ENCODE data around the gene SLC25A27. TPM values are rescaled to one million over a fixed set of nuclear protein-coding genes. Genes with fewer than 3 reads are reported as not detected.

Gene SLC25A27
- polyA plus RNA-seq, 4 donors: 1.3 to 45.4 (median 3.7) TPM; not detected in 1

GRCh38 chr6:46688117-46688965 lies 35.6 kb downstream of the SLC25A27 start:
- Histone ChIP-seq H3K4me3 (ENCODE audit: low read depth in 1 of 3, low read length in 3 of 3) (no peak overlapping the region), H3K4me1 (ENCODE audit: control insufficient read depth in 3 of 3, insufficient read depth in 2 of 3, low read depth in 1 of 3, low read length in 2 of 3) (peaks cover 0 to 7% (median 2%) of the 10 kb centered on the region in 3 donors), H3K36me3 (ENCODE audit: control insufficient read depth in 3 of 3, insufficient read depth in 2 of 3, low read depth in 1 of 3, low read length in 3 of 3) (no peaks in the 10 kb centered on the region), H3K27me3 (ENCODE audit: control insufficient read depth in 3 of 3, insufficient read depth in 3 of 3, low read length in 3 of 3) (no peaks in the 10 kb centered on the region), H3K9me3 (ENCODE audit: control insufficient read depth in 2 of 2, insufficient read depth in 1 of 2, low read depth in 1 of 2, low read length in 1 of 2) (no peaks in the 10 kb centered on the region), H3K27ac (ENCODE audit: low read depth in 1 of 3, low read length in 2 of 3) (no peak overlapping the region)
- DNase-seq (no peak), FAIRE-seq (no peak)
- WGBS, 3 donors: 95 to 97% (median 97%) methylated on average over 69 to 85 of the region's 85 CpGs

DNA sequence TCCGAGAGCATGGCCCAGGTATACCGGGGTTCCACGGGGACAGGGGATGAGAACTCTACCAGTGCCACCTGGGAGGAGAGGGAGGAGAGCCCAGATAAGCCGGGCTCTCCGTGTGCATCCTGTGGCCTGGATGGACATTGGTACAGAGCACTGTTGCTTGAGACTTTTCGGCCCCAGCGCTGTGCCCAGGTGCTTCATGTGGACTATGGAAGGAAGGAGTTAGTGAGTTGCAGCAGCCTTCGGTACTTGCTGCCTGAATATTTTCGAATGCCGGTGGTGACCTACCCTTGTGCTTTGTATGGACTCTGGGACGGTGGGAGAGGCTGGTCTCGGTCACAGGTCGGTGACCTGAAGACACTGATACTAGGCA lies 36.2 kb downstream of the SLC25A27 start:
- no peaks in the 10 kb centered on the region for H3K27me3 ChIP-seq (ENCODE audit: control insufficient read depth in 3 of 3, insufficient read depth in 3 of 3, low read length in 3 of 3)
- 93 to 96% (median 95%) methylated on average over 13 of the region's 13 CpGs for WGBS, 3 donors
- H3K4me3 ChIP-seq (ENCODE audit: low read depth in 1 of 3, low read length in 3 of 3): no peak overlapping the region
- H3K36me3 ChIP-seq (ENCODE audit: control insufficient read depth in 3 of 3, insufficient read depth in 2 of 3, low read depth in 1 of 3, low read length in 3 of 3): no peaks in the 10 kb centered on the region
- no peaks in the 10 kb centered on the region for H3K9me3 ChIP-seq (ENCODE audit: control insufficient read depth in 2 of 2, insufficient read depth in 1 of 2, low read depth in 1 of 2, low read length in 1 of 2)
- DNase-seq (no peak), FAIRE-seq (no peak)
- no peak overlapping the region for H3K27ac ChIP-seq (ENCODE audit: low read depth in 1 of 3, low read length in 2 of 3)
- H3K4me1 ChIP-seq (ENCODE audit: control insufficient read depth in 3 of 3, insufficient read depth in 2 of 3, low read depth in 1 of 3, low read length in 2 of 3): peaks cover 0 to 7% (median 2%) of the 10 kb centered on the region in 3 donors

DNA sequence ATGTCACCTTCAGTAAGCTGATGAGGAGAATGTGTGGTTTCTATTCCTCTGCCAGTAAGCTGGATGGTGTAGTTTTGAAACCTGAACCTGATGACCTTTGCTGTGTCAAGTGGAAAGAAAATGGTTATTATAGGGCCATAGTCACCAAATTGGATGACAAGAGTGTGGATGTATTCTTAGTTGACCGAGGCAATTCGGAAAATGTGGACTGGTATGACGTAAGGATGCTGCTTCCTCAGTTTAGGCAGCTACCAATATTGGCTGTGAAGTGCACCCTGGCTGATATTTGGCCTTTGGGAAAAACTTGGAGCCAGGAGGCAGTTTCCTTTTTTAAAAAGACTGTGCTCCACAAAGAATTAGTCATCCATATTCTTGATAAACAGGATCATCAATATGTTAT lies 36.9 kb downstream of the SLC25A27 start:
- FAIRE-seq: no peak
- 84 to 96% (median 91%) methylated on average over 3 of the region's 3 CpGs for WGBS, 3 donors

DNA sequence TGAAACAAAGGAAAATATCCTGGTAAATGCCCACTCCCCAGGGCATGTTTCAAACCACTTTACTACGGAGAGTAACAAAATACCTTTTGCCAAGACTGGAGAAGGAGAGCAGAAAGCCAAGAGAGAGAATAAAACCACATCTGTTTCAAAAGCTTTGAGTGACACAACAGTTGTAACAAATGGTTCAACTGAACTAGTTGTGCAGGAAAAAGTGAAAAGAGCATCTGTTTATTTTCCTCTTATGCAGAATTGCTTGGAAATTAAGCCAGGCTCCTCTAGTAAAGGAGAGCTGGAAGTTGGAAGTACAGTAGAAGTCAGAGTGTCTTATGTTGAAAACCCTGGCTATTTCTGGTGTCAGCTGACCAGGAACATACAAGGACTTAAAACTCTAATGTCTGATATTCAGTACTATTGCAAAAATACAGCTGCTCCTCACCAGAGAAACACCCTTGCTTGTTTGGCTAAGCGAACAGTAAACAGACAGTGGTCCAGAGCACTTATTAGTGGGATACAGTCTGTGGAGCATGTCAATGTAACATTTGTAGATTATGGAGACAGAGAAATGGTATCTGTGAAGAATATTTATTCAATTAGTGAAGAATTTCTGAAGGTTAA lies 37.5 kb downstream of the SLC25A27 start:
- DNase-seq: no peak
- Histone ChIP-seq H3K27ac (ENCODE audit: low read depth in 1 of 3, low read length in 2 of 3) (no peak overlapping the region), H3K27me3 (ENCODE audit: control insufficient read depth in 3 of 3, insufficient read depth in 3 of 3, low read length in 3 of 3) (no peaks in the 10 kb centered on the region), H3K4me3 (ENCODE audit: low read depth in 1 of 3, low read length in 3 of 3) (no peak overlapping the region), H3K36me3 (ENCODE audit: control insufficient read depth in 3 of 3, insufficient read depth in 2 of 3, low read depth in 1 of 3, low read length in 3 of 3) (no peaks in the 10 kb centered on the region), H3K4me1 (ENCODE audit: control insufficient read depth in 3 of 3, insufficient read depth in 2 of 3, low read depth in 1 of 3, low read length in 2 of 3) (peaks cover 0 to 7% (median 2%) of the 10 kb centered on the region in 3 donors), H3K9me3 (ENCODE audit: control insufficient read depth in 2 of 2, insufficient read depth in 1 of 2, low read depth in 1 of 2, low read length in 1 of 2) (no peaks in the 10 kb centered on the region)
- no peak for FAIRE-seq
- 69 to 91% (median 78%) methylated on average over 2 of the region's 2 CpGs for WGBS, 3 donors

More for the DNA sequence above, 36.9 kb downstream of the SLC25A27 start:
- no peak for DNase-seq
- Histone ChIP-seq H3K27ac (ENCODE audit: low read depth in 1 of 3, low read length in 2 of 3) (no peak overlapping the region), H3K4me1 (ENCODE audit: control insufficient read depth in 3 of 3, insufficient read depth in 2 of 3, low read depth in 1 of 3, low read length in 2 of 3) (peaks cover 0 to 7% (median 2%) of the 10 kb centered on the region in 3 donors), H3K27me3 (ENCODE audit: control insufficient read depth in 3 of 3, insufficient read depth in 3 of 3, low read length in 3 of 3) (no peaks in the 10 kb centered on the region), H3K4me3 (ENCODE audit: low read depth in 1 of 3, low read length in 3 of 3) (no peak overlapping the region), H3K9me3 (ENCODE audit: control insufficient read depth in 2 of 2, insufficient read depth in 1 of 2, low read depth in 1 of 2, low read length in 1 of 2) (no peaks in the 10 kb centered on the region), H3K36me3 (ENCODE audit: control insufficient read depth in 3 of 3, insufficient read depth in 2 of 3, low read depth in 1 of 3, low read length in 3 of 3) (no peaks in the 10 kb centered on the region)

DNA sequence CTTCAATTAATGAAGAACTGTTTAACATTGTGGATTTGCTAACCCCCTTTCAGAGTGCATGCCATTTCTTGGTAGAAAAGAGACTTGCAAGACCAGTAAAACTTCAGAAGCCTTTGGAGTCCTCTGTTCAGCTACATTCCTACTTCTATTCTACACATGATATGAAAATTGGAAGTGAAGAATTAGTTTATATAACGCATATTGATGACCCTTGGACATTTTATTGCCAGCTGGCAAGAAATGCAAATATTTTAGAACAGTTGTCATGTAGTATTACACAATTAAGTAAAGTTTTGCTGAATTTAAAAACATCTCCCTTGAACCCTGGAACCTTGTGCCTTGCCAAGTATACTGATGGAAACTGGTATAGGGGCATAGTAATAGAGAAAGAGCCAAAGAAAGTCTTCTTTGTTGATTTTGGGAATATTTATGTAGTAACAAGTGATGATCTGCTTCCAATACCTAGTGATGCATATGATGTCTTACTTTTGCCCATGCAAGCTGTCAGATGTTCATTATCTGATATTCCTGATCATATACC lies 38.2 kb downstream of the SLC25A27 start:
- no peak overlapping the region for H3K27ac ChIP-seq (ENCODE audit: low read depth in 1 of 3, low read length in 2 of 3)
- no peak overlapping the region for H3K4me3 ChIP-seq (ENCODE audit: low read depth in 1 of 3, low read length in 3 of 3)
- FAIRE-seq: no peak
- no peaks in the 10 kb centered on the region for H3K36me3 ChIP-seq (ENCODE audit: control insufficient read depth in 3 of 3, insufficient read depth in 2 of 3, low read depth in 1 of 3, low read length in 3 of 3)
- 4 to 40% (median 32%) methylated on average over 1 of the region's 1 CpG for WGBS, 3 donors
- no peaks in the 10 kb centered on the region for H3K27me3 ChIP-seq (ENCODE audit: control insufficient read depth in 3 of 3, insufficient read depth in 3 of 3, low read length in 3 of 3)
- peaks cover 0 to 7% (median 2%) of the 10 kb centered on the region in 3 donors for H3K4me1 ChIP-seq (ENCODE audit: control insufficient read depth in 3 of 3, insufficient read depth in 2 of 3, low read depth in 1 of 3, low read length in 2 of 3)
- peak in 1 of 2 donors; percentile 1 for DNase-seq
- H3K9me3 ChIP-seq (ENCODE audit: control insufficient read depth in 2 of 2, insufficient read depth in 1 of 2, low read depth in 1 of 2, low read length in 1 of 2): no peaks in the 10 kb centered on the region

- H3K4me3 ChIP-seq (ENCODE audit: low read depth in 1 of 3, low read length in 3 of 3): no peak overlapping the region
- DNase-seq (no peak), FAIRE-seq (no peak)
- no peaks in the 10 kb centered on the region for H3K36me3 ChIP-seq (ENCODE audit: control insufficient read depth in 3 of 3, insufficient read depth in 2 of 3, low read depth in 1 of 3, low read length in 3 of 3)
- 54 to 64% (median 63%) methylated on average over 1 of the region's 1 CpG for WGBS, 3 donors
- H3K27ac ChIP-seq (ENCODE audit: low read depth in 1 of 3, low read length in 2 of 3): no peak overlapping the region
- H3K9me3 ChIP-seq (ENCODE audit: control insufficient read depth in 2 of 2, insufficient read depth in 1 of 2, low read depth in 1 of 2, low read length in 1 of 2): no peaks in the 10 kb centered on the region
- no peaks in the 10 kb centered on the region for H3K4me1 ChIP-seq (ENCODE audit: control insufficient read depth in 3 of 3, insufficient read depth in 2 of 3, low read depth in 1 of 3, low read length in 2 of 3)
- H3K27me3 ChIP-seq (ENCODE audit: control insufficient read depth in 3 of 3, insufficient read depth in 3 of 3, low read length in 3 of 3): no peaks in the 10 kb centered on the region
Measured at GRCh38 chr6:46699970-46700369, 47.2 kb downstream of the SLC25A27 start.

DNA sequence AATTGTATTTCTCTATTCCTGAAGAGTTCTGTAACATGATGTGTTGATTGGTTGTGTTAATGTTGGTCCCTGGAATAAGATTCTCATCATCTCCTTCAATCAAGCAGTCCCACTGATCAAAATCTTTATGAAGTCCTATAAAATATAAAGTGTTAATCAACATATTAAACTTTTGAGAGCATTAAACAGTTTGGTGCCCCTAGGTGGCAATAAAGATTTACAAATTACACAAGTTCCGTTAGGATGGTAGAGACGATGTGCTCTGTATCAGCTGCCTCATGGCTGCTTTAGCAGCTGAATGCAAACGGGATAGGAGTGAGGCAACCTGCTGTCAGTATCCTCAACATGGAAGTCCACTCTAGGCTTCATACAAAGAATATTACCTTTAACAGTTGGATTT lies 51.8 kb downstream of the SLC25A27 start:
- Histone ChIP-seq H3K27ac (ENCODE audit: low read depth in 1 of 3, low read length in 2 of 3) (no peak overlapping the region), H3K27me3 (ENCODE audit: control insufficient read depth in 3 of 3, insufficient read depth in 3 of 3, low read length in 3 of 3) (no peaks in the 10 kb centered on the region), H3K36me3 (ENCODE audit: control insufficient read depth in 3 of 3, insufficient read depth in 2 of 3, low read depth in 1 of 3, low read length in 3 of 3) (no peaks in the 10 kb centered on the region), H3K4me3 (ENCODE audit: low read depth in 1 of 3, low read length in 3 of 3) (no peak overlapping the region), H3K4me1 (ENCODE audit: control insufficient read depth in 3 of 3, insufficient read depth in 2 of 3, low read depth in 1 of 3, low read length in 2 of 3) (no peaks in the 10 kb centered on the region), H3K9me3 (ENCODE audit: control insufficient read depth in 2 of 2, insufficient read depth in 1 of 2, low read depth in 1 of 2, low read length in 1 of 2) (peaks cover 0 to 3% of the 10 kb centered on the region in 2 donors)
- FAIRE-seq: no peak
- WGBS, 3 donors: 3 to 7% (median 5%) methylated on average over 3 of the region's 3 CpGs
- peak; percentile 11 to 24 for DNase-seq

DNA sequence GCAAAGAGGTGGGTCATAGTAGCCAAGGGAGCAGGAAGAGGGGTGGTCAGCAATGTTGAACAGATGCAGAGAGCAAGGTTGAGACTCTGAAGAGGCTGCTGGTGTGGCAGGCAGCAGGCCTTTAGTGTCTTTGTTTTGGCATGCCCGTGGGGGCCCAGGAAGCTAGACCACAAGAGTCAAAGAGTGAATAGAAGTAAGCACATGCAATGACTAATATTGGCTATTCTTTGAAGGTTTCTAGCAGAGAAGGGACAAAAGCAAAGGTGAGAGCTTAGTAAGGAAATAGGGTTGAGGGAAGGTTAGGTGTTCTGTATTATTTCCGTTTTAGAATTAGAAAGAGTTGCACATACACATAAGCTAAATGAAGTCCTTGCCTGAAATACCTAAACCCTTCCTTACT lies 53.7 kb downstream of the SLC25A27 start:
- FAIRE-seq: no peak

More for the DNA sequence above, 53.7 kb downstream of the SLC25A27 start:
- Histone ChIP-seq H3K36me3 (ENCODE audit: control insufficient read depth in 3 of 3, insufficient read depth in 2 of 3, low read depth in 1 of 3, low read length in 3 of 3) (no peaks in the 10 kb centered on the region), H3K27me3 (ENCODE audit: control insufficient read depth in 3 of 3, insufficient read depth in 3 of 3, low read length in 3 of 3) (no peaks in the 10 kb centered on the region), H3K9me3 (ENCODE audit: control insufficient read depth in 2 of 2, insufficient read depth in 1 of 2, low read depth in 1 of 2, low read length in 1 of 2) (peaks cover 0 to 3% of the 10 kb centered on the region in 2 donors), H3K27ac (ENCODE audit: low read depth in 1 of 3, low read length in 2 of 3) (no peak overlapping the region), H3K4me1 (ENCODE audit: control insufficient read depth in 3 of 3, insufficient read depth in 2 of 3, low read depth in 1 of 3, low read length in 2 of 3) (no peaks in the 10 kb centered on the region), H3K4me3 (ENCODE audit: low read depth in 1 of 3, low read length in 3 of 3) (no peak overlapping the region)
- DNase-seq: no peak
- WGBS, 3 donors: 76 to 88% (median 80%) methylated on average over 2 of the region's 2 CpGs
